Measurements from ENCODE around the gene RCOR1. TPM values are rescaled to one million over a fixed set of nuclear protein-coding genes. Genes with fewer than 3 reads are reported as not detected.

The RCOR1 gene
- total RNA-seq: 8.0 and 8.6 TPM in 2 replicates

GRCh38 chr14:102591944-102592762 lies at the start of gene RCOR1:
Gene RCOR1 (plus strand): TSS chr14:102592649. CDS start chr14:102592887, 238 bp downstream.

GRCh38 chr14:102776761-102777710 lies 184.6 kb downstream of the RCOR1 start, which contains the start of gene TRAF3:
Gene TRAF3 (plus strand): TSS chr14:102777449. CDS start chr14:102870202, 92,753 bp downstream.

Other genes starting within 250 kb of the RCOR1 start
- gene CINP, start 229.8 kb upstream of the RCOR1 start, total RNA-seq: 30.9 and 40.4 TPM in 2 replicates
- gene TECPR2, start 229.7 kb upstream of the RCOR1 start, total RNA-seq: 8.1 and 17.0 TPM in 2 replicates
- 27.4 and 42.5 TPM in 2 replicates for gene ANKRD9, start 82.9 kb upstream of the RCOR1 start, total RNA-seq
- 14.1 and 17.8 TPM in 2 replicates for gene TRAF3, start 184.8 kb downstream of the RCOR1 start, total RNA-seq